COR-L47 (cell line): Measurements from ENCODE around the gene RHBDL1.
A peak's percentile ranks its signal among the peaks of the same experiment; 100 is the strongest.

Experiments used
- DNase-seq: peaks from one replicate; lab custom pipeline; 2025; lab: John Stamatoyannopoulos, UW

The RHBDL1 gene

GRCh38 chr16:674968-675883, at the start of gene RHBDL1:
Gene RHBDL1 (plus strand): TSS chr16:675671. CDS start chr16:675791, 120 bp downstream.
- DNase-seq, result no peak

DNA sequence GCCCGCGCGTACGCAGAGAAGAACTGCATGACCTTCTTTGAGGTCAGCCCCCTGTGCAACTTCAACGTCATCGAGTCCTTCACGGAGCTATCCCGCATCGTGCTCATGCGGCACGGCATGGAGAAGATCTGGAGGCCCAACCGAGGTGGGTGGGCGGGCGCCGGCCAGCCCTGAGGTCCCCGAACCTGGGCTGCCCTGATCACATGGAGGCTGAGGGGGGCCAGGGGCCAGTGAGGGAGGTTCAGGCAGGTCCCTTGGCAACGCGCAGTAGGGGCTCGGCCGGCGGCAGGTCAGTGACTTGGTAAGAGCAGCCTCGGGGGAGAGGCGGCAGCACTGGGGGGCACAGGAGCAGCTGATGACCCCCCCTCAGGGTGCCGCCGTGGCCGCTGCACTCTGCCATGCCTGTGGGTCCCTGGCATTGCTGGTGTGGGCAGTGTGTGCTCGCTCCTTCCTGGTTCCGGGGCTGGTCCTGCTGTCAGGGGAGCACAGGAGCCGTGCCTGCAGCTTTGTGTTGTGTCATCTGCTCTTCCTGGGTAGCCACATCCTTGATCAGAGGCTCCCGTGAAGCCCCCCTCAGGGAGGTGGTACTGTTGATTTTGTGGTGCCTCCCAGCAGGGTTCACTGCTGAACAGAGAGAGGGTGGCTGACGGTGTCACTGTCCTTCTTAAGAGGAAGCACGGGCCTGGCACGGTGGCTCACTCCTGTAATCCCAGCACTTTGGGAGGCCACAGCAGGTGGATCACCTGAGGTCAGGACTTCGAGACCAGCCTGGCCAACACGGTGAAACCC, 49.3 kb upstream of the RHBDL1 start:
- no peak for DNase-seq

DNA sequence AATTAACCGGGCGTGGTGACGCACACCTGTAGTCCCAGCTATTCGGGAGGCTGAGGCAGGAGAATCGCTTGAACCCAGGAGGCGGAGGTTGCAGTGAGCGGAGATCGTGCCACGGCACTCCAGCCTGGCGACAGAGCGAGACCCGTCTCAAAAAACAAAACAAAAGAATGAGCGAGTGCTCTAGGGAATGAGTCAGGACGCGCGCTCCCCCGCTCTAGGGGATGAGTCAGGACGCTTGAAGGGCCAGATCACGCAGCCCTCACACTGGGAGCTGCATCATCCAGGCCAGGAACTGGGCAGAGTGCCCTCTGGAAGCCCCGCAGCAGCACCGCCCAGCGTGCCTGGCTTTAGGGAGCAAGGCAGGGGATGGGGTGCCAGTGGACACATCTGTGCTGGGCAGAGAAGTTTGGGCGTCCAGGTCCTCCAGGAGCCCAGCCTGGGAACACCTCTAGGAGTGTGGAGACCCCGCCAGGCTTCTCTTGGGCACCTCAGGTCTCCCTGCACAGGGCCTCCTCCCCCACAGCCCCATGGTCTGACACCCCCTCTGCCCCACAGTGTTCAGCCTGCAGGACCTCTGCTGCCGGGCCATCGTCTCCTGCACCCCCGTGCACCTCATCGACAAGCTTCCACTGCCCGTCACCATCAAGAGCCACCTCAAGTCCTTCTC, 48.6 kb upstream of the RHBDL1 start:
- no peak for DNase-seq

DNA sequence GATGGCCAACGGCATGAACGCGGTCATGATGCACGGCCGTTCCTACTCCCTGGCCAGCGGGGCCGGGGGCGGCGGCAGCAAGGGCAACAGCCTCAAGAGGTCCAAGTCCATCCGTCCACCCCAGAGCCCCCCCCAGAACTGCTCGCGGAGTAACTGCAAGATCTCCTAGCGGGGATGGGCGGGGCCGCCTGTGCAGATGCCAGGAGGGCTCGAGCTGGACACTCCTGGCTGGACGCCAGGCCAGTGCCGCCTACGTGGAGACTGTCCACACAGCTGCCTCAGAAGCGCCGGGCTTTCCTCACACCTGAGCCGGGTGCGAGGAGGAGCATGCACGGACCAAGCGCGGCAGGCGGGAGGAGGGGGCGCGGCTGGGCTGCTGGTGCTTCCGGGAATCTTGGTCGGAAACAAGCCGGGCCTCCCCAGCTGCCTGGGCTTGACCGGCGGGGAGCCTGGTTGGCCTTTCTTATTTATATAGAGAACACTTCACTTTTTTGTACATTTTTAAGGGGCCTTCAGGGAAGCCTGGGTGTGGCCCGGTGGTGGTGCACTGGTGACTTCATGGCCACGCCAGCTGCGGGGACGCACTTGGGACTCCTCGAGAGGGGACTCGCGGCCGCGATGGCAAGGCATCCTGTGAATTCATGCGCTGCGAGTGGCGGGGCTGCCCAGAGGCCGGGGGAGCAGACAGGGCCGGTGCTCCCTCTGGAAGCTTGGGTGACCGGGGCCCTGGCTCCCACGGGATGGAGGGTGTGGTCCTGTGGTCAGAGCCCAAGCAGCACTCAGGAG, 47.8 kb upstream of the RHBDL1 start:
- peak; percentile 83 for DNase-seq

GRCh38 chr16:628321-629061, 47.0 kb upstream of the RHBDL1 start:
- DNase-seq, result no peak

- DNase-seq, result no peak
Measured at GRCh38 chr16:629185-629832, 46.2 kb upstream of the RHBDL1 start.

DNA sequence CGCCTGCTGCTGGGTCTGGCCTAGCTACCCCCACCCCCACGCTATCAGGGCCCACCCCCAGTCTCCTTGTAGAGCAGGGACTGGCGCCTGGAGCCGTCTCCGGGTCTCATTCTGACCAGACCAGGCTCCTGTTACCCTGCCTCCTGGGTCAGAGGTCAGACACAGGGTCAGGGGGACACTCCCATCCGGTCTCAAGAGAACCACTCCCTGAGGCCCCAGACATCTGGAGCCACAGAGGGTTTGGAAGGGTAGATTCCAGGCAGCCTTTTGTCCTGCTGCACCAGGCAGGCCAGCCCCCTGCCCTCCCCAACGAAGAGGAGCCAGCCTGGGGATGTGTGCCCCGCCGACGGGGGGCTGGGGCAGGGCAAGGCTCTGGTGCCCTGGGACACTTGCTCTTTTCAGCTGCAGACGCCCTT, 45.6 kb upstream of the RHBDL1 start:
- DNase-seq, result no peak

DNA sequence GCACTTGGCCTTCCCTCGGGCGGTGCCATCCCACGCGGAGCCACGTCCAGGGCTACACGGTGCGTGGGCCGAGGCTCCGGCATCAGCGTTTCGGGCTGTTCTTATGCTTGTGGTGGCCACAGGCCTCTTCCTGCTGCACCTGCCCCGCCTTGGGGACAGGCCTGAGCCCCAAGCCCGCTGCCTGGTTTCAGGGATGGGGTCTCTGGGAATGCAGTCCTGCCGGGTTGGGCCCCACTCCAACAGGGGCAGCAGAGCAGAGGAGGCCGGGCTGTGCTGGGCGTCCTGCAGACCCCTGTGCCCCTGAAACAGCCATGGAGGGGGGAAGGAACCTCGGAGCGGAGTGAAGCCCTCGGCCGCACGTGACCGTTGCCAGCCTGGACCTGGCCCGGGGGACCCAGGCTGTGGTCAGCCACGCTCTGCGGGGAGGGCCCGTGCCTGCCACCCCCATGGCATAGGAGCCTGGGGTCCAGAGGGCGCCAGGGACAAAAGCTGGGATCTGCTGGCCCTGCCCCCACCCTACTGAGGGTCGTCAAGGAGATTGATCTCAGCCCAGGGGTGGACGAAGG, 45.1 kb upstream of the RHBDL1 start:
- no peak for DNase-seq

GRCh38 chr16:630815-631405, 44.6 kb upstream of the RHBDL1 start, which contains the start of gene WFIKKN1:
Gene WFIKKN1 (plus strand): TSS chr16:630985. CDS start chr16:631254, 269 bp downstream.
- peak; percentile 20 for DNase-seq

- no peak for DNase-seq
Measured at GRCh38 chr16:631808-632358, 43.6 kb upstream of the RHBDL1 start.

- no peak for DNase-seq
Measured at GRCh38 chr16:632486-633335, 42.8 kb upstream of the RHBDL1 start.

- DNase-seq, result no peak
Measured at GRCh38 chr16:633336-634050, 42.0 kb upstream of the RHBDL1 start.

DNA sequence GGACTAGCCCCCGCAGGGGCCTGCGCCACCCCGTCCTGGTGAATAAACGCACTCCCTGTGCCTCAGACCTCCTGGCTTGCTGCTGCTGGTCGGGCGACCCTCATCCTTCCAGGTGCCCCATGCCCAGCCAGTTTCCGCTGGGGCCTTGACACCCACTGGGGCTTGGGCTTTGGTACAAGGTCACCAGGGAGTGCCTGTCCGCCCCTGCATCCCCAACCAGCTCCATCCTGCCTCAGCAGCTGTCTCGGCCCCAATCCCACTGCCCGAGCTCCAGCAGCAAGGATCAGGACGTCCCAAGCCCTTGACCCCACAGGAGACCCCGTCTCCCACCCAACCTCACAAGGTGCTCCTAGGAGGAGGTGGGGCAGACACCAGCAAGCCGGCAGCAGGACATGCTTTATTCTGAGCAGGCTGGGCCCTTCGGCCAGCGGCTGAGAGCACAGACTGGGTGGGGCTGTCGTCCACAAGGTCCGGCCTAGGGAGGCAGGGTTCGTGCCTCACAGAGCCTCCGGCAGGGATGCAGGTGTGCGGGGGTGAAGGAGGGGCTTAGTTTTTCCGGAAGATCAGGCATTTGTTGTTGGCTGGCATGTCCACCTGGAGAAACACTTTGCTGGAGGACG, 41.3 kb upstream of the RHBDL1 start:
- no peak for DNase-seq

DNA sequence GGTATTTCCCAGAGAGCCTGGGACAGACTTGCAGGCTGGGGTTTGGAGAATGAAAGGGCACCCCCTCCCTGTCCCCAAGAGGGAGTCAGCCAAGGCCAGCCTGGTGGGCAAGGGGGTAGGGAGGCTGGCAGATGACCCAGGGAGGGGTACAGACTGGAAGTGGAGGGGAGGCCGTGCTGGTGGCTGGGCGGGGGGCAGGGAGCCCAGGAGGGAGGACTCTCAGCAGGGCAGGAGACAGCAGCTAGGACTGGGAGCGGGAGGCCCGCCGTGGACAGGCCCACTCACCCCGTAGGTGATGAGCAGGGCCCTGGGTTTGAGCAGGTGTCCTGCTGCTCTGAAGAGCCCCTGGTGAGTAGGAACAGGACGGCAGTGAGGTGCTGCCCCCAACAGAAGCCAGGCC, 40.5 kb upstream of the RHBDL1 start:
- no peak for DNase-seq

DNA sequence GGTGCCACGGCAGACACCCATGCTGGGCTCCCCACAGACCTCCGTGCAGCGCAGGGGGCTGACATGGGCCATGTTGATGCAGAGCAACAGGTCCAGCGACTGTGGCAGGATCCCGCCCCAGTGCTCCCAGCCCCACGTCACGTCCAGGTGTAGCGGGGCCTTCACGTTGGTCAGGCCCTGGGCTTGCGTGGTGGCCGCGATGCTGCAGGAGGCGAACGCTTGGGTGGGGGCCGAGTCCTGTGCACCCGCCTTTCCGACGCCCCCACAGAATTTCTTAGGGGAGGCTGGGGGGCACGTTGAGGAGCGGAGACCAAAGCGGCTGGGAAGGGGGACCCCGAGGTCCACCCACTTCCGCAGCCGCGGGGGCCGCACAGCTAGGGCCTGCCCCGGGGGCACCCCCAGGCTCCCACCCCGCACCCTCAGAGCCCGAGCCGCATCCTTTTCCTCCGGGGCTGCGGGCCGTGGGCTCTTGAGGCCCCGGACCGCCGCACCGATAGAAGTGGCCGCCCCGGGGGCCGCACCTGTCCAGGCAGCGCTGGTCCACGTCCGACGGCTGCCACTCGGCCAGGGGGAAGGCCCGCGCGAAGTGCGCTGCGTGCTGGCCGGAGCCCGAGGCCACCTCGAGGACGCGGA, 39.8 kb upstream of the RHBDL1 start:
- no peak for DNase-seq

- peak; percentile 96 for DNase-seq
Measured at GRCh38 chr16:636206-637080, 39.0 kb upstream of the RHBDL1 start, which contains the start of gene METTL26. Gene METTL26 (minus strand): TSS chr16:636305. CDS start chr16:636290, 15 bp downstream.
